ENCODE results near the gene SLC36A4. TPM values are rescaled to one million over a fixed set of nuclear protein-coding genes. Genes with fewer than 3 reads are reported as not detected.

The SLC36A4 gene
- total RNA-seq, 1 experiment from 2014 or later = 21.3 TPM

GRCh38 chr11:93123351-93123898 lies 74.4 kb downstream of the SLC36A4 start:
- ChIA-PET CTCF (no interaction called here), POLR2A (ENCODE audit: unreplicated experiment) (no interaction called here)
- ATAC-seq (no peak), DNase-seq (no peak)
- BruUV-seq (replicated peaks) = no TSS peak
- no peak overlapping the region for H3K27ac ChIP-seq (ENCODE audit: low read length)
- H4K20me1 ChIP-seq (ENCODE audit: low read length) = no peaks in the 10 kb centered on the region
- intact Hi-C loops (cut with micrococcal nuclease) = no loop called here
- H3K27me3 ChIP-seq (ENCODE audit: low read length) = no peaks in the 10 kb centered on the region
- TF ChIP-seq CTCF (conservative IDR thresholded peaks at IDR 0.05; ENCODE audit: low read depth, low read length) (no peak), EZH2phosphoT487 (IDR thresholded peaks at IDR 0.05; ENCODE audit: borderline replicate concordance, low read length) (no peak), EZH2 (IDR thresholded peaks at IDR 0.05; ENCODE audit: low read length, unreplicated experiment) (no peak)
- no peaks in the 10 kb centered on the region for H3K9me3 ChIP-seq (ENCODE audit: low read length)
- no peaks in the 10 kb centered on the region for H3K4me1 ChIP-seq (ENCODE audit: insufficient read depth, low read length)
- H3K79me2 ChIP-seq (ENCODE audit: low read length) = no peaks in the 10 kb centered on the region
- no peak overlapping the region for H3K9ac ChIP-seq (ENCODE audit: low read length)
- no peak overlapping the region for H3K4me2 ChIP-seq (ENCODE audit: low read length)
- H3K36me3 ChIP-seq (ENCODE audit: low read depth, low read length) = no peaks in the 10 kb centered on the region
- no peaks in the 10 kb centered on the region for H3K9me2 ChIP-seq (replicated peaks; ENCODE audit: low read length)
- H2AFZ ChIP-seq (ENCODE audit: low read length) = no peak overlapping the region
- H3K4me3 ChIP-seq (ENCODE audit: low read length) = no peak overlapping the region
- H3F3A ChIP-seq (ENCODE audit: low read length, unreplicated experiment) = no peaks in the 10 kb centered on the region

GRCh38 chr11:93122535-93123235 lies 75.1 kb downstream of the SLC36A4 start:
- H2AFZ ChIP-seq (ENCODE audit: low read length) = no peak overlapping the region
- H3K4me1 ChIP-seq (ENCODE audit: insufficient read depth, low read length) = no peaks in the 10 kb centered on the region
- no peak for DNase-seq
- no peak overlapping the region for H3K4me3 ChIP-seq (ENCODE audit: low read length)
- no peaks in the 10 kb centered on the region for H3K9me2 ChIP-seq (replicated peaks; ENCODE audit: low read length)
- ATAC-seq = no peak
- H3K27ac ChIP-seq (ENCODE audit: low read length) = no peak overlapping the region
- intact Hi-C loops (cut with micrococcal nuclease) = no loop called here
- no peaks in the 10 kb centered on the region for H3K27me3 ChIP-seq (ENCODE audit: low read length)
- no peak overlapping the region for H3K4me2 ChIP-seq (ENCODE audit: low read length)
- no peaks in the 10 kb centered on the region for H3K36me3 ChIP-seq (ENCODE audit: low read depth, low read length)
- TF ChIP-seq EZH2 (IDR thresholded peaks at IDR 0.05; ENCODE audit: low read length, unreplicated experiment) (no peak), EZH2phosphoT487 (IDR thresholded peaks at IDR 0.05; ENCODE audit: borderline replicate concordance, low read length) (no peak), CTCF (conservative IDR thresholded peaks at IDR 0.05; ENCODE audit: low read depth, low read length) (no peak)
- CTCF ChIA-PET = no interaction called here
- H3F3A ChIP-seq (ENCODE audit: low read length, unreplicated experiment) = no peaks in the 10 kb centered on the region
- no peak overlapping the region for H3K9ac ChIP-seq (ENCODE audit: low read length)
- no peaks in the 10 kb centered on the region for H3K79me2 ChIP-seq (ENCODE audit: low read length)
- H4K20me1 ChIP-seq (ENCODE audit: low read length) = no peaks in the 10 kb centered on the region
- no TSS peak for BruUV-seq (replicated peaks)
- no peaks in the 10 kb centered on the region for H3K9me3 ChIP-seq (ENCODE audit: low read length)
- POLR2A ChIA-PET (ENCODE audit: unreplicated experiment) = no interaction called here

- H3K27ac ChIP-seq (ENCODE audit: low read length) = no peak overlapping the region
- DNase-seq (no peak), ATAC-seq (no peak)
- intact Hi-C loops (cut with micrococcal nuclease) = no loop called here
- H3K9me3 ChIP-seq (ENCODE audit: low read length) = no peaks in the 10 kb centered on the region
- no peaks in the 10 kb centered on the region for H4K20me1 ChIP-seq (ENCODE audit: low read length)
- H3K4me2 ChIP-seq (ENCODE audit: low read length) = no peak overlapping the region
- no peaks in the 10 kb centered on the region for H3K36me3 ChIP-seq (ENCODE audit: low read depth, low read length)
- no peaks in the 10 kb centered on the region for H3F3A ChIP-seq (ENCODE audit: low read length, unreplicated experiment)
- H2AFZ ChIP-seq (ENCODE audit: low read length) = no peak overlapping the region
- H3K4me3 ChIP-seq (ENCODE audit: low read length) = no peak overlapping the region
- ChIA-PET POLR2A (ENCODE audit: unreplicated experiment) (no interaction called here), CTCF (no interaction called here)
- no peaks in the 10 kb centered on the region; the same call in 1 of the 2 replicates for H3K27me3 ChIP-seq (ENCODE audit: low read length)
- H3K9me2 ChIP-seq (replicated peaks; ENCODE audit: low read length) = no peaks in the 10 kb centered on the region
- no peak for TF ChIP-seq EZH2 (IDR thresholded peaks at IDR 0.05; ENCODE audit: low read length, unreplicated experiment)
- TF ChIP-seq EZH2phosphoT487 (IDR thresholded peaks at IDR 0.05; ENCODE audit: borderline replicate concordance, low read length) = no peak
- TF ChIP-seq CTCF (conservative IDR thresholded peaks at IDR 0.05; ENCODE audit: low read depth, low read length) = no peak
- no TSS peak for BruUV-seq (replicated peaks)
- no peaks in the 10 kb centered on the region for H3K4me1 ChIP-seq (ENCODE audit: insufficient read depth, low read length)
- no peaks in the 10 kb centered on the region for H3K79me2 ChIP-seq (ENCODE audit: low read length)
- H3K9ac ChIP-seq (ENCODE audit: low read length) = no peak overlapping the region
These were observed 79.5 kb downstream of the SLC36A4 start for GRCh38 chr11:93118276-93118675.

Measured in PC-3 (cell line).